Left hindlimb (tissue), 1 donor: ENCODE data around the gene GNMT.
"Not testable (repeated sequence)": the region's sequence is repeated elsewhere in the genome, so short reads cannot be mapped to it uniquely, and the experiment has no call there.

Source experiments
- DNase-seq: peaks from one replicate; pipeline ENCODE4 v3.0.0-alpha.2; 2018

Gene GNMT

DNA sequence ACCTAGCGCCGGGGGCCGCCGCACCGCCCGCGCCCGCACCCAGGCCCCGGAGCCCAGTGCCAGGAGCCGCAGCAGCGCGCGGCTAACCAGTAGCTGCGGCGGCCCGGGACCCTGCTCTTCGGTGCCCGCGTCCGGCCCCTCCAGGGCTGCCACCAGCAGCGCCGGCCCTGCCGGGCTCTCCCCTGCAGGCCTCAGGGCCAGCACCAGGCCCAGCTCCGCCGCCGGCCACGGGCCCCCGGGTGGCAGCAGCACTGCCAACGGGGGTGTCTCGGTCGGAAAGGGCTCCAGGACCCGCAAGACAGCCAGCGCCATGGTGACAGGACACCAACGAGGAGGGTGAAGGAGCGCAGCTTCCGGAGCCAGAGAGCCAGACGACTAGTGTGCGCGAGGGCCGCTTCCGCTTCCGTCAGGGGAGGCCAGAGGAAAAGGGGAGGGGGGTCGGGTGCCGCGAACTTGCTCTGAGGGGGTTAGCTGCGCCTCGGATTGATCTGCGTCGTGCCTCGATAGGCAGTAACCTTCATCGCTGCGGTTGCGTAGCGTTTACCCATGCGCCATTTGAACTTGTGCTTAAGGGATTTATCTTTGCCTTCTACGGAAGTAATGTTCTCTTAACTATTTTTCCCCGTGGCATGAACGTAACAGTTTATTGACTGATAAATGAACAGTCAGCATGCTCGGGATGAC is 18.4 kb downstream of the GNMT start, which contains the start of gene PEX6:
PEX6 (minus strand) TSS at position 343 of the 684 bp plus-strand sequence; CDS start at position 312, 31 bp downstream.
- DNase-seq = peak; percentile 90

DNA sequence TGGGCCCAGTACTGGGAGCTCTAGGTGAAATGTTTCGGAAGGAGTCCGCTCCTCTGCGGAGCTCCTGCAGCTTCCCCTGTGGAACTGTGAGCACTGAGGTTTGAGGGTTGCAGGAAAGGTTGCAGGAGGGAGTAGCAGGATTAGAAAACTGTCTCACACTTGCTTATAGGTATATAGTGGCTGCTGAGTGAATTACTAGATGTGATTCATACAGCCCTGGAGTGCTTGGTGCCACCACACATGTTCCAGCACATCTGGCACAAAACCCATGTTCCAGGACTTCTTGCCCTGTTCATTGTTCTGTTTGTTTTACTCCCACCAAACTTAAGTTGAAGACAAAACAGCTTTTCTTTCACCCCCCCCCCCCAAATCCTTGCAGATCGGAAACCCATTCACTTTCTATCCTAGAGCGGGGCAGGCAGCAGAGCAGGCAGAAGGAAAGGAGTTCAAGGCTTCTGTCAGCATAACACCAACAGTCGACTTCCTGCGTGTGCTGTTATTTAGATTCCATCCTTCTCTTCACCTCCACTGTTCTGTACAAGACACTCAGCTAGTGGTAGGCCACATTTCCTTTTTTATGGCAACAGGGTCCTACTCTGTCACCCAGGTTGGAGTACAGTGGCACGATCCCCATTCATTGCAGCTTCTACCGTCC is 19.1 kb downstream of the GNMT start:
- DNase-seq = no peak

DNA sequence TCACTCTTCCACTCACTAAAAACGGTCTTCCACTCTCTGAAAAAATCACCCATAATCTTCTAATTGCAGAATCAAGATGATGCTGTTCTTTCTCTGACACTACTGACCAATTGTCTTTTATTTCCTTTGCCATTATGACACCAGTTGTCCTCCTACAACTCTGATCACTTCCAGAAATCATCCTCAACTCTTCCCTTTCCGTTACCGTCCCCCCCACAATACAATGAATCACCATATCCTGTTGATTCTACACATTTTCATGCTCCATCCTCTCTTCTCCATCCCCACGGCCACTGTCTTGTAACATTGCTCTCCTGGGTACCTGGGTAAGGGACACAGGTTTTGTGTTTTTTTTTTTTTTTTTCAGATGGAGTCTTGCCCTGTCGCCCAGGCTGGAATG is 21.3 kb downstream of the GNMT start:
- no peak for DNase-seq

DNA sequence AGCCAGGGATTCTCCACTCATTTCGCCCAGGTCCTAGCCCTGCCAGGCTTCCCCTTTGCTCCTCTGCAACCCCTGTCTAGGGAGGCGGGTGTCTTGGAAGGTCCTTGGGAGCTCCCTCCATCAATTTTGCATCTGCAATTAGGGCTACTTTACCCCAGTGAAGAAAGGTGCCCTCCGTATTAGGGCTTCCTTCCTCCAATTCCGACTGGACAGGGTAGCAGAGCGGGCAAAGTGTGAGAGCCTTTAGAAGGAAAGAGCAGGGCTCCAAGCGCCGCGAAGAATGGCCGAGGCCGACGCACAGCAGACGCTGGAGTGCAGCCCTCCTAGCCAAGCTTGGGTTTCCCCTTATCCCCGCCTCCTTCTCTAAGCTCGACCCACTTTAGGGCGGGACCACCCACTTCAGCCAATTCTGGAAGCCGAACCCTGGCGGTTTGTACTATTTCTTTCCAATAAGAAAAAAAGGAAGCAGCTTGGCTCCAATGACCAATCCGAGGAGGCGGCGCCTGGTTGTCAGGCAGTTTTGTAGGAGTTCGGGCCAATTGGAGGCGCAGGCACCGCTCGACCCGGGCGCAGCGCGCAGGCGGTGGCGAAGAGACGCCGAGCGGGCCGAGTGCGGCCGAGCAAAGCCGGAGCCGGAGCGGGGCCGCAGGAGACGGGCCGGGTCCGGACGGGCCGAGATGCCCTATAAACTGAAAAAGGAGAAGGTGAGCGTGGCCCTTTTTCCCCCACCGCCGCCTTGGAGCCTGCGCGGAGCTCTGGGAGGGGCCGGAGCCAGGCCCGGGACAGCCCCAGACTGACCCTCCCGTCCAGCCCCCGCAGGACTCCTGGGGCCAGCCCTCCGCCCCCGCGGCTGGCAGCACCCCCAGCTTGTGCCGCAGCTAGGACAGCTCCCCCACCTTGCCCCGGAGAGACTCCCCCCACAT is 23.7 kb downstream of the GNMT start, which contains the start of gene PPP2R5D:
PPP2R5D (plus strand) TSS at position 570 of the 923 bp plus-strand sequence; CDS start at position 678, 108 bp downstream.
- DNase-seq = peak; percentile 98

DNA sequence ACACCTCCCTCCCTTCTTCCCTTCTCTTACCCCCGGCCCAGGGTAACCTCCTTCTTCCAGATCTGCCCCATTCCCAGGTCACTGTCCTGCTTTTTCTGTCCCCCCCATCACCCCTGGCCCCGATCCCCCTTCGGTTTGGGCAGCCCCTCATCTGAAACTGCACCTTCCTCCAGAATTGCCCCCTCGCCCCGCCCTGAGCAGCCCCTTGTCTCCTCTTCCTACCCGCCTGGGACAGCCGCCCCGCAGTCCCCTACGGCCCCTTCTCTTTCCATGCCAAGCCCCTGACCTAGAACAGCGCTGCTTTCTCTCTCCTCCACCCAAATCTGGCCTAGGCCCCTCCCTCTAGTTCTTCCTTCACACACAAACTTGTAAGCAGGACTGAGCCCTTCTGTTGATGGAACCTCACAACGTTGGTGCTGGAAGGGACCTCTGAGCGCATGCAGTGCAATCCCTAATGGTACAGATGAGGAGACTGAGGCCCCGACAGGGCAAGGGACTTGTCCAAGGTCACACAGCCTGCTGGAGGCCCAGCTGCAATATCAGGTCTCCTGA is 24.4 kb downstream of the GNMT start:
- no peak for DNase-seq

DNA sequence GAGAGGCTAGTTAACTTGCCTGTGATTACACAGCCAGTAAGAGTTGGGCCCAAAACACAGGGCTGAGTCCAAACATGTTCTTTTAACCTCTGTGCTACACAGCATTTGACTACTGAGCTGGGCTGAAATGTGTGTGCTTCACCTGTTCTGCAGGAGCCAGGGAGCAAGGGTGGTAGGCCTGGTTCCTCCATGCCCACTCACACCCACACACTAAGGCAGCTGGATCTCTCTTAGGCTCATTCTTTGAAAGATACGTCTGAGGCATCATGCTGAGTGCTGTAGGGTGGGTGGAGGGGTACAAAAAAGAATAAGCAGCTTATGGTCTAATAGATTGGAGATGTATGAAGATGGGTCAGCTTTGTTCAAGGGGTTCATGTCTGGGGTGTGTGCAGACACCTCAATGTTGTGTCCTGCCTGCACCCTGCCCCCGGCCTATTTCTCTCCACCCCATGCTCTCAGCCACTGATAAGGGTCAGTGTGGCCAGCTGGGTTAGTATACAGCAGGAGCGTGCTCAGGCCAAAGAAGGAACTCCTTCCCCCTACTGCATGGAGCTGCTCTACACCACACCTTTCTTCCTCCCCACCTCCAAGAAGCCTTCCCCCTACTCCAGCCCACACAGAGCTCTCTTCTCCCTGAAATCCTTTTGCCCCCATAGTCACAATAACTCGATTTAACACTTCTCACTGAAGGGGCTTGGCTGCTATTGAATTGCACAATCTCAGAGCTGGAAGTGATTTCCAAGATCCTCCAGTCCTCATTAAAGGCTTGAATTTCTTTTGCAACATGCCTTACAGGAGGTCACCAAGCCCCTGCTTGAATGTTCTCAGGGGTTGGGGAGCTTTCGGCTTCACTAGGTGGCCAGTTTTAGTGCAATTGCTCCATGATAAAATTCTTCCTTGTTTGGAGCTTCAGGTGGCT is 27.2 kb downstream of the GNMT start:
- no peak for DNase-seq

DNA sequence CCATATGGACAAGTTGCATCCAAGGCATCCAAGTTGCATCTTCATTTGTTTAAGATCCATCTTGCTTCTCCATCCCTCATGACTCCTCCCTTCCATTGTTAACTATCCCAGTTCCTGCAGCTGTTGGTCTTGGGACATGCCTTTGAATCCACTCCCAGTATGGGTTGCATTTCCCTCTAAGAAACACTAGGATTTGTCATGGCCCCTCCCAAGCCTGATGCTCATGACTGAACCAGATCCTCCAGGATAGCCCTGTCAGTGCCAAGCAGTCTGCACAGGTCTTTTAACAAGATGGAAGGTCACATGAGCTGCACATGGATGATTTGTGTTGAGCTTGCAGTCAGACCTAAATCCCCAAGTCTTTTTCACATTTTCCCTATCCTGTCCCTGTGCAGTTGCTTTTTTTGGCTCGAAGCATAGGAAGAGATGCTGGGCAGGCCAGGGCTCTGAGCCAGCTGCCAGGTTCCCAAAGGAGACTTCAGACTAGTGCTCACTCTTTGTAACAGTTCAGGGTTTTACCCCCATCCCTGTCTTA is 28.0 kb downstream of the GNMT start:
- no peak for DNase-seq

DNA sequence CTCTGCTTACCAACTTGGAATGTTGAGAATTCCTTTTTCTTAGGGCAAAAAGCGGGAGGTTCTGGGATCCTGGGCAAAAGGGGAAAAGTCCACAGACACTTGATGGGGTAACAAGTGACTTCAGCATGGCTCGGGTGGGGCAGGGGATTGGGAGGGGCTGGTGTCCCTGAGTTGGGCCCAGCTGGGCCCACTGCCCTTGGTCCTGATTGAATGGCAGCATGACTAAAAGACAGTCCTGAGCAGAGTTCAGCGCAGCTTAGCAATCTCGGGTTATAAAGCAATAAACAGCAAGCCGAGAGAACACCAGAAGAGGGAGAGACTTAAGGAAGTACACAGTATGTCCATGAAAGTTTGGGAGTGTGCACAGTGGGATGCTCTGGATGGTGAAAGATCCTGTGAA is 29.4 kb downstream of the GNMT start:
- DNase-seq = no peak

DNA sequence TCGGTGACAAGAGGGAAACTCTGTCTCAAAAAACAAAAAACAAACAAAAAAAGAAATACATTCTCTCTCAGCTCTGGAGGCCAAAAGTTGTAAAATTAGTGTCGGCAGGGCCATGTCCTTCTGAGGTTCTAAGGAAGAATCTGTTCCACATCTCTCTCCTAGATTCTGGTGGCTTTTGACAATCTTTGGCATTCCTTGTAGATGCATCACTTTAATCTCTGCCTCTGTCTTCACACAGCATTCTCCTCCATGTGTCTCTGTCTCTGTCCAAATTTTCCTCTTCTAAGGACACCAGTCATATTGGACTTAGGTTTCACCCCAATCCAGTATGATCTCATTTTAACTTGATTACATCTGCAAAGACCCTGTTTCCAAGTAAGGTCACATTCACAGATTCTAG is 32.9 kb downstream of the GNMT start:
- no peak for DNase-seq

DNA sequence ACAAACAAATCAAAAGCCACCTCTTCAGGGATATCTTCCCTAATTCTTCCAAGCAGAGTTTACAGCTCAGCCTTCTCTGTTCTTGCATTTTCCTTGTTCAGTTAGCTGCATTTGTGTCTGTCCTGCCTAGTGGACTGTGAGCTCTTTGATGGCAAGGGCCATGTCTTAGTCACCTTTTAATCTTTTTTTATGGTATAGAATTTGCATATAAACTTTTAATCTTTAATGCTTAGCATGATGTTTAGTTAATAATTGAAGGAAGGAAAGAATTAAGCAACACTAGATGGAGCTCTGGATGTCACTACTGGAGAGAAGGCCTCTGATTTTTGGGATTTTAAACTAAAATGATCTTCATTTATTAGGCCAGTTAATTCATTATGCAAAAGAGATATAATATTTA is 36.0 kb downstream of the GNMT start:
- DNase-seq = no peak

DNA sequence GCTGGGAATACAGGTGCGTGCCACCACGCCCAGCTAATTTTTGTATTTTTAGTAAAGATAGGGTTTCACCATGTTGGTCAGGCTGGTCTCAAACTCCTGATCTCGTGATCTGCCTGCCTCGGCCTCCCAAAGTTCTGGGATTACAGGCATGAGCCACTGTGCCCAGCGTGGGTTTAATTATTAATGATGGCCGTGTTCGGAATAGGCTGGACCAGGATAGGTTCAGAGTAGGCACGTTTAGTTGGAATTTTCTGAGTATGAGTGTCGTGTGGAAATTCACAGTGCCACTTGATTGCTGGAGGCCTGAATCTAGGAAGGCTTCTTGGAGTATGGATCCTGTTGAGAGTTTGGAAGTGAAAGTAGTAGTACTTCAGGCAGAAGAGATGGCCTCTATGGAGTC is 37.7 kb downstream of the GNMT start:
- not testable (repeated sequence) for DNase-seq

DNA sequence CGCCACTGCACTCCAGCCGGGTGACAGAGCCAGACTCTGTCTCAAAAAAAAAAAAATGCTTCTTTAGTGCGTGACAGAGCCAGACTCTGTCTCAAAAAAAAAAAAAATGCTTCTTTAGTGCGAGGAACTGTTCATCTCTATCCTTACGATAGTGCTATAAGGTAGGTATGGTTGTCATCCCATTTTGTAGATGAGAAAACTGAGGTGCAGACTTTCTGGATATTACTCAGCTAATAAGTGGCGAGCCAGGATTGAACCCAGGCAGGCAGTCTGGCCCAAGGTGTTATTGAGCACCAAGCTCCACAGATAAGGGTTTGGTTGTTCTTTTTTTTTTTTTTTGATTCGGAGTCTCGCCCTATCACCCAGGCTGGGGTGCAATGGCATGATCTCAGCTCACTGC is 41.3 kb downstream of the GNMT start:
- no peak for DNase-seq

DNA sequence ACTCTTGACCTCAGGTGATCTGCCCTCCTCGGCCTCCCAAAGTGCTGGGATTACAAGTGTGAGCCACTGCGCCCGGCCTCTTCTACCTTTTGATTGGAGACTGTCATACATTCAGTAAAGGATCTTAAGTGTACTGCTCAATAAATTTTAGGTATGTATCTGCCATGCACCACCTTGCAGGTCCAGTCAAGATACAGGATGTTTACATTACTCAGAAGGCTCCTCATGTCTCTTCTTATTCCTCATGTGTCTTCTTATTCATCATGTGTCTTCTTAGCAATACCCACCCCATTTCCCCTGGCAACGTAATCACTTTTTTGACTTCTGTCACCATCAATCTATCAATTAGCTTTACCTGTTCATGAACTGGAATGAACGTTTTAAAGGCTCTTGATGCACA is 45.3 kb downstream of the GNMT start:
- no peak for DNase-seq

DNA sequence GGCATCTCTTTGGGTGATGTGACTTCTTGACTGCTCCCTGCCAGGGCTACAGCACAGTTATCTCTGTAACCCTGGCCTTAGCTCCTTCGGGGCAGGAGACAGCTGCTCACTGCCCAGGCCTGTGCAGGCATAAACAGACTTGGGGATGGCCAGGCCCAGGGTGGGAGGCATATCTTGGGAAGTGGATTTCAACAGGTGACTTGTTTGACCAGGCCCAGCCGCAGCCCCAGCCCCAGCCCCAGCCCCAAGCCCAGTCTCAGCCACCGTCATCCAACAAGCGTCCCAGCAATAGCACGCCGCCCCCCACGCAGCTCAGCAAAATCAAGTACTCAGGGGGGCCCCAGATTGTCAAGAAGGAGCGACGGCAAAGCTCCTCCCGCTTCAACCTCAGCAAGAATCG is 45.7 kb downstream of the GNMT start:
- no peak for DNase-seq

DNA sequence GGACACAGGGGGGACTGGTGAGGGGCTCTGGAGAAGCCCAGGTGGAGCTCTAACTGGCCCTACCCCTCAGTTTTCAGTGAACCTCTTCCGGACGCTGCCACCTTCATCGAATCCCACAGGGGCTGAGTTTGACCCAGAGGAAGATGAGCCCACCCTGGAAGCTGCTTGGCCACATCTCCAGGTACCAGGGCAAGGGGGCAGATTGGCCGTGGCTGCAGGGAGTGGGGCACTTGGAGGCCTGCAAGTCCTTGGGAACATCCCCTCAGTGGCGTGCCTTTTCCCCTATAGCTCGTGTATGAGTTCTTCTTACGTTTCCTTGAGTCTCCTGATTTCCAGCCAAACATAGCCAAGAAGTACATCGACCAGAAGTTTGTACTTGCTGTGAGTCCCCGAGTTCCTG is 46.6 kb downstream of the GNMT start:
- no peak for DNase-seq

DNA sequence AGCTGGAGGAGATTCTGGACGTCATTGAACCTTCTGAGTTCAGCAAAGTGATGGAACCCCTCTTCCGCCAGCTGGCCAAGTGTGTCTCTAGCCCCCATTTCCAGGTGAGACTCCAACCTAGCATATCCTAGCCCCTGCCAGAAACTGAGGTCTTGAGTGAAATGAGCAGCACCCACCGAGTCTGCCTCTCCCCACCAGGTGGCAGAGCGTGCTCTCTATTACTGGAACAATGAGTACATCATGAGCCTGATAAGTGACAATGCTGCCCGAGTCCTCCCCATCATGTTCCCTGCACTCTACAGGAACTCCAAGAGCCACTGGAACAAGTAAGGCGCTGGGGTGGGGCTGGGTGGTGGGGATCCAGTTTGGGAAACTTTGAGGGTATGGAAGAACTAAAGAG is 48.6 kb downstream of the GNMT start:
- no peak for DNase-seq

DNA sequence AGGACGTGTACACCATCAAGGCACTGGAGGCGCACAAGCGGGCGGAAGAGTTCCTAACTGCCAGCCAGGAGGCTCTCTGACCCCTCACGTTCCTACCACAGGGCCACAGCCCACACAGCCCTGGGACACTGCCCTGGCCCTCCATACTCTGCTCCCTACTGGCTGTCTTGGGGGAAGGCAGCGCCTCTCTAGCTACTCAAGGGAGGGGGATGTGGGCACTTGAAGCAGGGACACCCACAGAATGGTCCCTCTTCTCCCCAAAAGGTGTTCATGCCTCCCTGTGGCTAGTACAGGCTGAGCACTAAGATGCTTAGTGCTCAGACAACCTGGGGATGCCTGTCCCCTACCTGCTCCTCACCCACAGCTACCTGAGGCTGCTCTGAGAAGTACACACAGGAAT is 50.7 kb downstream of the GNMT start:
- DNase-seq = no peak

DNA sequence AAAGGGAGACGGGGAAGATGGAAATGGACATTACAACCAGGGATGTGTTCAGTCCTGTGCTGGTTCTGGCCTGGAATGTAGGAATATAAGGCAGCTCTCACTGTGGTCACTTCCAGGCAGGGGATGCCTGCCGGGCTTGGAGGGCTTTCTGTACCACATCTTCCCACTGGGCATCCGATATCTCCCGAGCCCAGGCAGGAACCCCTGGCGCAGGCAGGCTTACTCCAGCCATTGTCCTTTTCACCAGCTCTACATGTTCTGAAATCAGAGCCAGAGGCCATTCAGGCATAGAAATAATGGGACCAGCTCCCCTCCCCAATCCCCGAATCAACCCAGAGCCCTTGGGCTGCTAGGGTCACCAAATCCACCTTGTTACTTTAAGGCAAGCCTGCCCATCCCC is 51.8 kb downstream of the GNMT start:
- no peak for DNase-seq

DNA sequence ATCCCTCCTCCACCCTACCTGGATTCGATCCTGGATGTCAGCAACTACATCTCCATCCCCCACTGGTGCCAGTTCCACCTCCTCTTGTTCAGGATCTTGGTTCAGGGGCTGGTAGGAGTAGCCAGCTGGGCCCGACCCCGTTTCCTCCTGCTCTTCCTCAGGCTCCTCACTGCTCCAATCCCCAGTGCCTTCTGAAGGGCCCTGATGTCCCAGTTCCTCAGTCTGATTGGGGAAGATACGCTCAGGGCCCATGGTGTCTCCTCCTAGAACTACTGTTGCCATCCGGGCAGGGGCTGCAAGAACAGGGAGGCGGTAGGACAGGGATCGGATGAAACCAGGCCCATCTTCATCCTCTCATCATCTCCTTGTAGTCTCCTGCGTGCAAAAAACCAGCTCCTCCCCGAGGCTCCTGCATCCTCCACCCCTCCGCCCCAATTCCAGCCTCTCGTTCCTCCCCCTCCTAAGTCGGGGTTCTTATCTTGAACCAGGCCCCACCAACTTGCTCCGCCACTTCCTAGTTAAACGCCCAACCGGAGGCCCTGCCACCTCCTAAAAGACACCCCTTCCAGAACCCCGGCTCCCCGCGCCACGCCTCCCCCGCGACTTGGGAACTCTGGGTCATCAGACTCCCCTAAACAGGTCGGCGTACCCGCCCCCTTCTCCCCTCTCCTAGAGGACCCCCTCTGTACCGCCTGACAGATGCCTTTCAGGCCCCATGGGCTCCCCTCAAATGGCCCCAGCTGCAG is 52.7 kb downstream of the GNMT start:
- no peak for DNase-seq
